ENCODE measurements around the gene OXT. TPM values are rescaled to one million over a fixed set of nuclear protein-coding genes. Genes with fewer than 3 reads are reported as not detected.
A peak's percentile ranks its signal among the peaks of the same experiment; 100 is the strongest.

Gene OXT
- total and polyA plus RNA-seq, 2 of the 13 experiments (the other 11 are each of a cell fraction or from before 2014, with no cell fraction given), result not detected

- TF ChIP-seq FOXO4 (CRISPR knock-in tag; conservative IDR thresholded peaks at IDR 0.05) (no peak), ZNF124 (CRISPR knock-in tag; IDR thresholded peaks at IDR 0.05) (peak; percentile 81), ZNF607 (CRISPR knock-in tag; IDR thresholded peaks at IDR 0.05; ENCODE audit: borderline replicate concordance) (peak; percentile 97; the same call in 1 of the 2 replicates), ATAD3A (CRISPR knock-in tag; IDR thresholded peaks at IDR 0.05) (no peak; the same call in 1 of the 2 replicates), PRMT3 (CRISPR knock-in tag; IDR thresholded peaks at IDR 0.05; ENCODE audit: borderline replicate concordance, low read depth) (0 out of 2 replicates have a peak, but pooled peaks have one; percentile 77), ZNF318 (CRISPR knock-in tag; IDR thresholded peaks at IDR 0.05) (peak; percentile 94), ZNF703 (CRISPR knock-in tag; IDR thresholded peaks at IDR 0.05; ENCODE audit: borderline replicate concordance) (no peak; the same call in 1 of the 2 replicates), ZNF205 (CRISPR knock-in tag; IDR thresholded peaks at IDR 0.05) (0 out of 2 replicates have a peak, but pooled peaks have one; percentile 57), ZNF136 (CRISPR knock-in tag; IDR thresholded peaks at IDR 0.05; ENCODE audit: low read depth) (peak; percentile 75; the same call in 1 of the 2 replicates), TOE1 (CRISPR knock-in tag; IDR thresholded peaks at IDR 0.05) (peak; percentile 90; the same call in 1 of the 2 replicates), MZF1 (CRISPR knock-in tag; IDR thresholded peaks at IDR 0.05; ENCODE audit: borderline replicate concordance) (peak; percentile 9; the same call in 1 of the 2 replicates)
- TF ChIP-seq, protein P1, sequence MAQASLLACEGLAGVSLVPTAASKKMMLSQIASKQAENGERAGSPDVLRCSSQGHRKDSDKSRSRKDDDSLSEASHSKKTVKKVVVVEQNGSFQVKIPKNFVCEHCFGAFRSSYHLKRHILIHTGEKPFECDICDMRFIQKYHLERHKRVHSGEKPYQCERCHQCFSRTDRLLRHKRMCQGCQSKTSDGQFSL (CRISPR knock-in tag; IDR thresholded peaks at IDR 0.05), result peak; percentile 70
- TF ChIP-seq, protein P2, sequence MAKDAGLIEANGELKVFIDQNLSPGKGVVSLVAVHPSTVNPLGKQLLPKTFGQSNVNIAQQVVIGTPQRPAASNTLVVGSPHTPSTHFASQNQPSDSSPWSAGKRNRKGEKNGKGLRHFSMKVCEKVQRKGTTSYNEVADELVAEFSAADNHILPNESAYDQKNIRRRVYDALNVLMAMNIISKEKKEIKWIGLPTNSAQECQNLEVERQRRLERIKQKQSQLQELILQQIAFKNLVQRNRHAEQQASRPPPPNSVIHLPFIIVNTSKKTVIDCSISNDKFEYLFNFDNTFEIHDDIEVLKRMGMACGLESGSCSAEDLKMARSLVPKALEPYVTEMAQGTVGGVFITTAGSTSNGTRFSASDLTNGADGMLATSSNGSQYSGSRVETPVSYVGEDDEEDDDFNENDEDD (CRISPR knock-in tag; IDR thresholded peaks at IDR 0.05; ENCODE audit: borderline replicate concordance), result peak; percentile 79
- TF ChIP-seq, protein P3, sequence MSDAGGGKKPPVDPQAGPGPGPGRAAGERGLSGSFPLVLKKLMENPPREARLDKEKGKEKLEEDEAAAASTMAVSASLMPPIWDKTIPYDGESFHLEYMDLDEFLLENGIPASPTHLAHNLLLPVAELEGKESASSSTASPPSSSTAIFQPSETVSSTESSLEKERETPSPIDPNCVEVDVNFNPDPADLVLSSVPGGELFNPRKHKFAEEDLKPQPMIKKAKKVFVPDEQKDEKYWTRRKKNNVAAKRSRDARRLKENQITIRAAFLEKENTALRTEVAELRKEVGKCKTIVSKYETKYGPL (CRISPR knock-in tag; IDR thresholded peaks at IDR 0.05), result peak; percentile 4; the same call in 1 of the 2 replicates
- TF ChIP-seq, protein P4, sequence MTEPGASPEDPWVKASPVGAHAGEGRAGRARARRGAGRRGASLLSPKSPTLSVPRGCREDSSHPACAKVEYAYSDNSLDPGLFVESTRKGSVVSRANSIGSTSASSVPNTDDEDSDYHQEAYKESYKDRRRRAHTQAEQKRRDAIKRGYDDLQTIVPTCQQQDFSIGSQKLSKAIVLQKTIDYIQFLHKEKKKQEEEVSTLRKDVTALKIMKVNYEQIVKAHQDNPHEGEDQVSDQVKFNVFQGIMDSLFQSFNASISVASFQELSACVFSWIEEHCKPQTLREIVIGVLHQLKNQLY (CRISPR knock-in tag; IDR thresholded peaks at IDR 0.05), result no peak
Measured at GRCh38 chr20:3045816-3046676, 25.4 kb upstream of the OXT start, which contains the start of gene MRPS26 (continued).
